NCI-H2171 treated with DMSO at 0.1 percent for 48 hours (cell line): ENCODE data around the gene DLGAP4.
A peak's percentile ranks its signal among the peaks of the same experiment; 100 is the strongest.

ENCODE experiments used
- DNase-seq: peaks from one replicate; lab custom pipeline; 2025; lab: John Stamatoyannopoulos, UW

DLGAP4 gene

DNA sequence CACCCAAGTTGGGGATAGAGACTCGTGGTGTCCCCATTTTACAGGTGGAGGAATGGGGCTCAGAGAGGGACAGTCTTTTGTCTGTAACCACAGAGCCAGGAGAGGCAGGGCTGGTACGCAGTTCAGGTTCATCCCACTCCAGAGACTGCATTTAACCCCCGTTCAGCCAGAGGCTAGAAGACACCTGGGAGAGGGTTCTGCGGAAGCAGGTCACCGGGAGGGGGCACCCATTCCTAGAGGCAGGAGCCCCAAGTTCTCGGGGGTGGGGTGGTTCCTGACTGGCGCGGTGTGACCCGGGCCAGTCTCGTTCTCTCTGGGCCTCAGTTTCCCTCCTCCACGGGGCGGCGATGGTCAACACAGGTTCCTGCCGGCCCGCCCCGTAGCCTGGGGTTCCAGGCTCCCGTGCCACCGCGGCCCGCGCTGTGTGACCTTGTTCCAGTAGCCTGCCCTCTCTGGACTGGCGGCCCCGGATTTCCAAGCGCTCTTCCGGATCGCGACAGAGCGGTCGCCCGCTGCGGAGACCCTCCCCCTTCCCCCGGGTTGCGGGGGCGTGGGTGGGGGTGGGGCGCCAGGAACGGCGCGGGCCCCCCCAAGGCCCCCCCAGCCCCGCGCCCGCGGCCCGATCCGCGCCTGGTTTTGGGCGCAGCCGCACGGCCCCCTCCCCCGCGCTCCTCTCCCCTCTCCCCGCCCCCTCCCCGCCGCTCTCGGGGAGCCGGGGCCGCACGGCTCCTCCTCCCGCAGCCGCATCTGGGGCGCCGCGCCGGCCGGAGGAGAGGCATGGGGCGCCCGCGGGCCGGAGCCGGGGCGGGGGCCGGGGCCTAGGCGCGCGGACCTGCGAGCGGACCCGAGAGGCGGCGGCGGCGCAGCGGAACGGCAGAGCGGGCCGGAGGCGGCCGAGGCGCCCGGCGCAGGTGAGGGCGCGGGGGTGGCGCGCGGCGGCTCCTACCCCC is at the start of gene DLGAP4:
DLGAP4 (plus strand) TSS at position 738 of the 950 bp plus-strand sequence. CDS start 125,379 bp downstream, outside the sequence.
- peak; percentile 20 for DNase-seq

- no peak for DNase-seq
Observed at GRCh38 chr20:36259177-36260061, 46.7 kb upstream of the DLGAP4 start.

GRCh38 chr20:36260316-36260715 is 45.8 kb upstream of the DLGAP4 start:
- no peak for DNase-seq

- no peak for DNase-seq
Observed at GRCh38 chr20:36261389-36262105, 44.6 kb upstream of the DLGAP4 start.

GRCh38 chr20:36262440-36262839 is 43.7 kb upstream of the DLGAP4 start:
- no peak for DNase-seq

DNA sequence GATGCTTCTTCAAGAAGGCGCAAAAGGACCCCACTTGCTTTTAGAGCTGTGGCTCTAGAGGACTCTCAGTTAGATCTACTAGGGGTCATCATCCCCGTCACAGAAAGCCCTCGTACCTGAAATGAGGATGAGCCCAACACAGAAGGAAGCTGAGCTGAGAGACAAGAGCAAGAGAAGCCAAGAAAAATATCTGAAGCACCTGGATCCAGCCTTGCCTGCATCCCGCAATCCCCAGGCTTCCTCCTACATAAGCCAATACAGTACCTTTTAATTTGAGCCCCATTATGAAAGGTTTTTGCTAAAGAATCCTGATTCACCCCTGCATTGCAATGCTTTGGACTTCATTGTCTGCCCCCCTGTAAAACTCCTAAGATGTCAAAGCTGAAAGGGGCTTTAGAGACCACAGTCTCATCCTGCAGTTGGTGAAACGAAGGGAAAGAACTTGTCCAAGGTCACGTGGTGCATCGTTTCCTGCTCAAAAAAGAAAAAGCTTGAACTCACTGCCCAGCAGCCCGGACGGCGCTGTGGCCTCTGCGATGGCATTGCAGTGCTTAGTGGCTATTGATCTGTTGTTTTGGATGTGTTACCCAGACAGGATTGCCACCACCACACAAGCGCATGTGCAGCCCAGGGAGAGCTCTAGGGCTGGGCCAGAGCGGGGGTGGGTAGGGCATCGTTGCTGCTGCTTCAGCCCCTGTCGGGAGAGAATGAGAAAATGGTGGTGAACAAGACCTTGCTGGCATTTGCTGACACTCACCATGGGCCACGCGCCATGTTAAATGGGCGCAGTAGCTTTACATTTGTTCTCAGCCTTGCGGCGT is 41.5 kb upstream of the DLGAP4 start:
- DNase-seq = no peak

DNA sequence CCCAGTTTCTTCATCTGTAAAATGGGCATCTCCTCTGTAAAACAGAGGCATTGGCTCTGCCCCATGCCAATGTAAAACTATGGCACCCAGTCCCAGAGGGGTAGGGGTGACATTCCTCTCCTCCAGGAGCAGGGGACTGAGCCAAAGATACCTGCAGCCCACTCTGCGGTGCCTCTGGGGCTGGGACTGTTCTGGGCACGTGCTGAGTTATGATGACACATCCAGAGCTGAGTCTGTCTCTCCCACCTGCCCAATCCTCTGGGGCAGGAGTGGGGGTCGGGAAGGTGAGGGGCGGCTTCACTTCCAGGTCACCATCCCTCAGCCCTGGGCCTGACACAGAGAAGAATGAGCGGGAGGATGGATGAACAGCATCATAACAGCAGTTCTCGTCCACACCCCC is 40.0 kb upstream of the DLGAP4 start:
- no peak for DNase-seq

DNA sequence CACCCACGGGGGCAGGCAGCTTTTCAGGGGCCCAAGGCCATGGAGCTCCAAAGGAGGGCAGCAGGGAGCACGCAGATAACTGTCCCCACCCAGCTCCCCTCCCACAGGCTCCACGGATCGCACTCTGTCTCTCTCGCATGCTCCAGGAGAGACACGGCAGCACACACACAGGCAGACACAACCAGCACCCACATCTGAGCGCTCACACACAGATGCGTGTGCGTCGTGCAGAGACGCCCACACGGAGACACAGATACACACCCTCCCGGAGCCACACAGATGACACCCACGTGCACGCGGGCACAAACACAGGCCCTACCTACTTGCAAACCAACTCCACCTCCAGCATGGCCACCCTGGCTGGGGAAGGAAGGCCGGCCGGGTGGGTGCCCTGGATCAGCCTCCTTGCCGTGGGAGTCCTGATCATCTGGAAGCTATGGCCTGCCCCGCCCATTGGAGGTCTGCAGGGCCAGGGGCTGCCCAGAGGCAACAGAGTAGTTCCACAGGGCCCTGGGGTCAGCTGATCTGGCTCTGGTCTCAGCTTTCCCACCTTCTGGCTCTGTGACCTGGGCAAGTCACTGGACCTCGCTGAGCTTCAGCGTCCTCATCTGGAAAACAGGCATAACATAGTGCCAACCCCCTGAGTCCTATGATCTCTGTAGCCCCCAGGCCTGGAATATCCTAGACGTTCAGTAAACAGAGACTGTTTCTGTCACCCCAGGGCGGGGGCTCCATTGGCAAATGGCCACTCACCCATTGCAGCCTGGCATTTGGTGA is 38.3 kb upstream of the DLGAP4 start:
- DNase-seq = no peak

- no peak for DNase-seq
Observed at GRCh38 chr20:36268440-36269342, 37.4 kb upstream of the DLGAP4 start.

DNA sequence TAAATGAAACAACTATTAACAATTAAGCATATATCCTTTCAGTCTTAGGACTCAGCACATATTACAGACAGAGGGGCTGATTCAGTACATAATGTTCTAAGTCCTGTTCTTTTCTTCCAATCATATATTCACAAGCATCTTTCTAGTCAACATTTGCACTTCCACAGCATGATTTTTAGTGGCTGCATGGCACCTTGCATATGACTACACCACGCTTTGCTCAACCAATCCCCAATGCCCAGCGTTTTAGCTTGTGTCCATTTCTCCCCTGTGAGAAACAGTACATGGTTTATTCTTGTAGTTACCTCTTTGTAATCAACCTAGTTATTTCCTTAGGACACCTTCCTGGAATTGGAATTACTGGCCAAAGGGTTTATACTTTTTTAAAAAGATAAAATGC is 36.6 kb upstream of the DLGAP4 start:
- no peak for DNase-seq

GRCh38 chr20:36270744-36271638 is 35.1 kb upstream of the DLGAP4 start:
- no peak for DNase-seq

GRCh38 chr20:36271639-36272546 is 34.2 kb upstream of the DLGAP4 start:
- DNase-seq = no peak

DNA sequence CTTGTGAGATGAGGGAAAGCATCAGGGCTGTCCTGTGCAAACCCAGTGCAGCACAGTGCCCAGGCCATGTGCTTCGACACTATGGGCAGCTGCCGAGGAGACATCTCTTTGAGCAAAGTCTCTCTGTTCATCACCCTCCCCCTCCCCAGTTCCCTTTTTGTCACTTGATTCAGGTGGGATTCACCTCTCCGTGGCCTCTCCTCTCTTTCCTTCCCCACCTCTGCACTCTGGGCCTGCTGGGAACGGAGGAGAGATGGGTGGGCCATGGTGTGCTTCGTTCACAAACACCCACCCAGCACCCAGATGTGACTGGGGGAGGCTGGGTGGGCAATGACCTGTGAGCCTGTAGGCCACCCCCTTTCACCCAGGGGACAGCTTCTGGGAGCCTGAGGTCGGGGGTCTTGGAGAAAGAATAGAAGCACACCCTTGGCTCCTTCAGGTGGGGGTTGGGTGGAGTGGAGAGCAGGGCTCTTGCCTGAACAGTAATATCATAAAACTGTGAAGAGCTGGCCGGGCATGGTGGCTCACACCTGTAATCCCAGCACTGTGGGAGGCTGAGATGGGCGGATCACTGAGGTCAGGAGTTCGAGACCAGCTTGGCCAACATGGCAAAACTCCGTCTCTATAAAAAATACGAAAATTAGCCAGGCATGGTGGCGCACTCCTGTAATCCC is 33.5 kb upstream of the DLGAP4 start:
- DNase-seq = no peak

- peak; percentile 11 for DNase-seq
Observed at GRCh38 chr20:36273414-36274180, 32.5 kb upstream of the DLGAP4 start.

- no peak for DNase-seq
Observed at GRCh38 chr20:36274181-36274841, 31.8 kb upstream of the DLGAP4 start.
